Measurements from ENCODE around the gene C19orf47.
"Not testable (repeated sequence)": the region's sequence is repeated elsewhere in the genome, so short reads cannot be mapped to it uniquely, and the experiment has no call there.

Gene C19orf47

GRCh38 chr19:40355975-40356680, 7.9 kb upstream of the C19orf47 start:
- in situ Hi-C loops (cut with MboI; ENCODE audit: low sequenced_read_pairs), result no loop called here

GRCh38 chr19:40348961-40349507, 837 bp upstream of the C19orf47 start:
- in situ Hi-C loops (cut with MboI; ENCODE audit: low sequenced_read_pairs), result no loop called here

GRCh38 chr19:40344422-40344821, 3.8 kb downstream of the C19orf47 start:
- in situ Hi-C loops (cut with MboI; ENCODE audit: low sequenced_read_pairs), result no loop called here

- in situ Hi-C loops (cut with MboI; ENCODE audit: low sequenced_read_pairs), result no loop called here
Observed at GRCh38 chr19:40342644-40343311, 5.4 kb downstream of the C19orf47 start.

- in situ Hi-C loops (cut with MboI; ENCODE audit: low sequenced_read_pairs), result no loop called here
Observed at GRCh38 chr19:40341601-40342482, 6.4 kb downstream of the C19orf47 start.

GRCh38 chr19:40339018-40339728, 9.0 kb downstream of the C19orf47 start:
- in situ Hi-C loops (cut with MboI; ENCODE audit: low sequenced_read_pairs), result no loop called here

- in situ Hi-C loops (cut with MboI; ENCODE audit: low sequenced_read_pairs), result no loop called here
Observed at GRCh38 chr19:40337594-40337993, 10.6 kb downstream of the C19orf47 start.

GRCh38 chr19:40337107-40337506, 11.1 kb downstream of the C19orf47 start:
- in situ Hi-C loops (cut with MboI; ENCODE audit: low sequenced_read_pairs), result no loop called here

GRCh38 chr19:40336601-40336900, 11.6 kb downstream of the C19orf47 start:
- in situ Hi-C loops (cut with MboI; ENCODE audit: low sequenced_read_pairs), result no loop called here

- in situ Hi-C loops (cut with MboI; ENCODE audit: low sequenced_read_pairs), result no loop called here
Observed at GRCh38 chr19:40335855-40336600, 12.2 kb downstream of the C19orf47 start.

GRCh38 chr19:40335101-40335500, 13.1 kb downstream of the C19orf47 start:
- in situ Hi-C loops (cut with MboI; ENCODE audit: low sequenced_read_pairs), result no loop called here

GRCh38 chr19:40333083-40333482, 15.1 kb downstream of the C19orf47 start:
- in situ Hi-C loops (cut with MboI; ENCODE audit: low sequenced_read_pairs), result not testable (repeated sequence)

- in situ Hi-C loops (cut with MboI; ENCODE audit: low sequenced_read_pairs), result no loop called here
Observed at GRCh38 chr19:40332669-40333068, 15.5 kb downstream of the C19orf47 start.

- in situ Hi-C loops (cut with MboI; ENCODE audit: low sequenced_read_pairs), result no loop called here
Observed at GRCh38 chr19:40331052-40331451, 17.1 kb downstream of the C19orf47 start.

- in situ Hi-C loops (cut with MboI; ENCODE audit: low sequenced_read_pairs), result no loop called here
Observed at GRCh38 chr19:40326201-40326600, 22.0 kb downstream of the C19orf47 start.

GRCh38 chr19:40323705-40324104, 24.5 kb downstream of the C19orf47 start:
- in situ Hi-C loops (cut with MboI; ENCODE audit: low sequenced_read_pairs), result no loop called here

- in situ Hi-C loops (cut with MboI; ENCODE audit: low sequenced_read_pairs), result no loop called here
Observed at GRCh38 chr19:40322951-40323615, 25.1 kb downstream of the C19orf47 start.

GRCh38 chr19:40322271-40322610, 26.0 kb downstream of the C19orf47 start:
- in situ Hi-C loops (cut with MboI; ENCODE audit: low sequenced_read_pairs), result no loop called here

GRCh38 chr19:40321566-40322270, 26.5 kb downstream of the C19orf47 start:
- in situ Hi-C loops (cut with MboI; ENCODE audit: low sequenced_read_pairs), result no loop called here
